ELR (cell line): ENCODE results near the gene SETBP1.

ENCODE experiments used
- DNase-seq: peaks from one replicate; pipeline ENCODE4 v3.0.0-alpha.2; 2015; ENCODE audit warnings: low read depth

SETBP1 gene

DNA sequence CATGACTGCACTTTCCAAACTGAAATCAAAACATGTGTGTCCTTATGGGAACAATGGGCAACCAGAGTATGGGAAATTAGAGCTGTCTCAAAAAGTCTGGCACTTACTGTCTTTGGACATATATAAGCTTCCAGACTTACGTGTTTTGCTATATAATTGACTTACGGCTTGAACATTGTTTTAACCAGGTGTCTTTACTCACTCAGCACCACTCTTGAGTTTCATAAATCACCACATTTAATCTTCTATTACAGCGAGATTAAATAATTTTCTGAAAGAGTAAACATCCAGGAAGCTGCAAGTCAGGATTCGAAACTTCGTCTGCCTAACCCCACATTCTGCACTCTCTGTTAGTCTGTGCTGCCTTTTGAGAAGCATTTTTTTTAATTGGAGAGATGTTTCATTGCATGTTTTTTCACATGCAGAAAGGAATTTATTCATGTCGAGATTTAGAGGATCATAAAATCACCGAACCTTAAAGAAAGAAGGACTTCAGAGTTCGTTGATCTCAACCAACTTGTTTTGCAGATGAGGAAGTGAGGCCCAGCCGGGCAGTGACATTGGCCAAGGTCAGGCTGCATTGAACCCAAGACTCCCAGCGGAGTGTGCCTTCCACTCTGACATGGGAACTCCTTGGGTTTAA lies 137.3 kb downstream of the SETBP1 start:
- DNase-seq = no peak

DNA sequence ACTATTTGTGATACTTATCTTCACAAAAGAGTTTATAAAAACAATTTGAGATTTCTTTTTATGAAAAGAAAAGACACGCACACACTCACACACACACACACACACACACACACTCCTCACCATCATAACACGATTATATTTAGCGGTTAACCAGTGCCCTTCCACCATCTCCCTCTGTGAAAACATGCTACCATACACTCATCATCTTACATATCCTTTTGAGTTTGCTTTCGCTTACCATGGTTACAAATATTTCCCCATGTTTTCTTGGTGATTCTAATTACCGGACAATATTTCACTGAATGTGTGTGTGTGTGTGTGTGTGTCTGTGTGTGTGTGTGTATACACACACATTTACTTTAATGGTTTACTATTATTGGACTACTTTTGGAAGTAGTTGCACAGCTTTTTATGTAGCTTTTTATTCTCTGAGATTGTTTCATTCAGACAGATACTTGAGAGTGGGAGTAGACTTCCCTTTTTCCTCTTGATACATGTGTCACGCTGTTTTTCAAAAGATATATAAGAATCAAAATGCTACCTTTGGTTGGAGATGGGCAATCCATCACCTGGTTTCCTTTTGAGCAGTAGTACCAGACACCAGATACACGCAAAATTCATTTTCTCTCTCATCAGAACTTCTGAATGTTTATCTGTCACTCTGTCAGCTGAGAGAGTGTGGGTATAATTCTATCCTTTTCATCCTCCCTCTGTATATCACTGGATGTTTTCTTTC lies 138.1 kb downstream of the SETBP1 start:
- no peak for DNase-seq

GRCh38 chr18:44819944-44820510 lies 139.3 kb downstream of the SETBP1 start:
- DNase-seq = no peak

DNA sequence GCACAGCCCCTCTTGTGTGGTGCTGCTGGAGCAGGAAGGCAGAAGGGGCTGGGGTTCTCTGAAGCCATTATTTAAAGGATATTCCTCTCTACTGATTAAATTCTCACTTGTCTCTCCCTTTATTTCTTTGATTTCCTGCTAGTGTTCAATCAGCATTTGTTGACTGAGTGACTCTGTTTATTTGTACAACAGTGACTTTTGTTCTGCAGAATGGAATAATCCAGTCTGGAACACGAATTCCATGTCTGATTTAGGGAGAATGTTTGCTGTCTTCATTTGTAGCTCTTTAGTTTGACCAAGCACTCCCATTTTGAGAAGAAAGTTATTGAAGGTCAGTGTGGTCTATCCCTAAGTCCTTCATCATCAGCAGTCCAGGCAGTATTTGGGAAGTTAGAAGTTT lies 141.2 kb downstream of the SETBP1 start:
- DNase-seq = no peak

DNA sequence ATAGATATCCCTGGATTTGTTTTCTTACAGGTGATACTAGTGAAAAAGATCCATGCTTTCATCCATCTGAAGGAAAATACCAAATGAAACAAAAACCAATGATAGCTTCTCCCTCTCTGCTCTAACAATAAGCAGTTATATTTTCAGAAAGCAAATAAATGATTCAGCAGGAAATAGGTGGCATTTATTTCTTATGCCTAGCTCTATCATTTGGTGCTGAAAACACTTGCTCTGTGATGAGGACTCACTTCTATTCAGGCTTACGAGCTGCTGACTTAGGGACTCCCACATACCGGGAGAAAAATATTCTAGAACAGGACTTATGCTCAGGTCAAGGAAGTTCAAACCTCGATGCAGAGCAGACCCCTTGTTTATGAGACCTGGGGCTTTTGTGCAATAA lies 142.6 kb downstream of the SETBP1 start:
- no peak for DNase-seq

DNA sequence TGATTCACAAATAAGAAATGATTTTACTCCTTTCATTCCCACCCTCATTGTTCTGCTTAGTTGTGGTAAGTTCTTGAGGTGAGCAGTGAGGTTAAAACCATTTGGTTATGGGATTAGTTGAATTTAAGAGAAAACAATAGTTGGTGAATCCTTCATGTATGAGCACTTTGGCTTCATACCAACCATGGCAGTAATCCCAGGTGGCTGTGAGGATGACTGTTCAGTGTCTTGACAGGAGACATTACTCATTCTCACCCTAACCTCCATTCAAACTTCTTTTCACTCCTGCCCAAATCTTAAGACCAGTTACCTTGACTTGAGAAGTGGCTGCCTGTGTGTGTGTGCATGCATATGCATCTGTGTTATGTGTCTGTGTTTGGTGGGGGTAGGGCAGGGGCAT lies 143.1 kb downstream of the SETBP1 start:
- no peak for DNase-seq

DNA sequence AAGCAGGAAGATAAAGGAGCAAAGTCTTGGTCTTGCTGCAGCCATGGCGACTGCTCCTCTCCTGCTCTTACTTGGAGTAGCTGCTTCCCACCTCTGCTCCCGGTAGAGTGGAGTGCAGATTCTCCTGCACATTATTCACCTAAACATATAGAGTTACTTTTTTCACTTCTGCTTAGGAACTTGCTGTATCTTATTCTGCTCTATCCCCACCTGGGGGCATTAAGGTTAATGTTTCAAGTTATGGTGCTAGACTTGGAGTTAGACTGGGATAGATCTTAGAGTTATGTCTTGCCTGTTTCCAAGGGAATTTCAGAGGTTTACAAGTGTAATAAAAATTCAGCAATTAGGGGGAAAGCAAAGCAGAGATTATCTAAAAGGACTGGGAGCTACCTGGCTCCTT lies 144.2 kb downstream of the SETBP1 start:
- no peak for DNase-seq

GRCh38 chr18:44826418-44827259 lies 146.0 kb downstream of the SETBP1 start:
- DNase-seq = peak; percentile 29

- no peak for DNase-seq
These were observed 147.4 kb downstream of the SETBP1 start for GRCh38 chr18:44828080-44828479.

- DNase-seq = no peak
These were observed 149.9 kb downstream of the SETBP1 start for GRCh38 chr18:44830581-44830980.

DNA sequence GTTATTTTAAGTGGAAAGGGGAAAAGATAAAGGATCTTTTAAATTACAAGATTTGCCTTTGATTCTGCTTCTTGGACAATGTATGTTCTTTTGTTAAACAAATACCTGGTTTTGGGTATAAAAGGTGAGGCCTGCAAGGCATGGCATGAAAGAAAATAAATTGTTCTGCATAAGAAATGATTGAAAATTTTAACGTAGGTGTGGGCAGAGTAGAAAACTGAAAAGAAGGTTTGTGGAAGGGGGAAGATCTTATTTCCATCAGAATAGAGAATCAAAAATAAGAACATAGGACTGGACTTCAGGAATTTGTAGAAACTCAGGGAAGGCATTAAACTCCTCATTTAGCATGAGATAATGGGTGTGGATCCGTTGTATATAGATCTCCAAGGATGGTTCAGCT lies 153.1 kb downstream of the SETBP1 start:
- no peak for DNase-seq

DNA sequence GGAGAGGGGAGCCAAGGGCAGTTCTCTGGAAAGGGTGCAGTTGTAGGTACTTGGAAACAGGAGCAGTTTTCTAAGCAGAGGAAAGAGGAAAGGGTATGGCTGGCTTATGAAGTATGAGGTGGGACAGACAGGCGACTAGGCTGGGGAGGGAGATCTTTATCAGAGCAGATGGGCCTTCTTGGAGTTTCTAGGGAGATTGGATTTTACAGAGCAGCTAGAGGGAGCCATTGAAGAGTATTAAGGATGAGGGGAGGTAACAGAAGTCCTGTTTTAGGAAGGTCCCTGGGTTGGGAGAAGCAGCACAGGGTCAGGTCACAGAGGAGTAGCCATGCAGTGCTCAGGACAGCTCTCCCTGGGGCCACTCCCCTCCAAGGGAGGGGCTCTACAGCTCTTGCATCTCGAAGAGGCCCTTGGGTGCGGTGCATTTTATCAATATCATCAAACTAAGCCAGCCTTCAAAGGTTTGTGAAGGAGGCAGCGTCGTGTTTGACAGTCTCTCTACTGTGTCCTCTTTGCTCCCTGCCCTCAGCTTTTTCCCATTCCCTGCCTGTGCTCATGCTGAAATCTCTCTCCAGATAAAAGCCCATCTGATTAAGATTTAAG lies 154.3 kb downstream of the SETBP1 start:
- DNase-seq = no peak

- no peak for DNase-seq
These were observed 155.0 kb downstream of the SETBP1 start for GRCh38 chr18:44835703-44836102.

DNA sequence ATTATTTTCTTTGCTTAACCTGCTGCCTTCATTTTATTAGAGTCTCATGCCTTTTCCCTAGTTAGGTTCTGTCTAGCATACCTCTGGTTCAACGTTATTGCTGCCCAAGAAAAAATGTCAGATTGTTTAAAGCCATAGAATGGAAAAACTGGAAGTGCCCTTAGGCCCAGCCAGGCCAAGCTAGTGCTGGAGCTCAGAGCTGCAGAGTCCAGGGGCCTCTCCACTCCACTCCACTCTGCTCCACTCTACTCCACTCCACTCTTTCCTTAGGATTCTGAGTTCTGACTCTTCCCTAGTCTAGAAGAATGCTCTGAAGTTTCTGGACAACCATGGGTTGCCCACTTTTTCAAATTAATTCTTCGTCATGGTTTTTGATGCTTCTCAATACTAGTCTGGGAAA lies 155.6 kb downstream of the SETBP1 start:
- no peak for DNase-seq

DNA sequence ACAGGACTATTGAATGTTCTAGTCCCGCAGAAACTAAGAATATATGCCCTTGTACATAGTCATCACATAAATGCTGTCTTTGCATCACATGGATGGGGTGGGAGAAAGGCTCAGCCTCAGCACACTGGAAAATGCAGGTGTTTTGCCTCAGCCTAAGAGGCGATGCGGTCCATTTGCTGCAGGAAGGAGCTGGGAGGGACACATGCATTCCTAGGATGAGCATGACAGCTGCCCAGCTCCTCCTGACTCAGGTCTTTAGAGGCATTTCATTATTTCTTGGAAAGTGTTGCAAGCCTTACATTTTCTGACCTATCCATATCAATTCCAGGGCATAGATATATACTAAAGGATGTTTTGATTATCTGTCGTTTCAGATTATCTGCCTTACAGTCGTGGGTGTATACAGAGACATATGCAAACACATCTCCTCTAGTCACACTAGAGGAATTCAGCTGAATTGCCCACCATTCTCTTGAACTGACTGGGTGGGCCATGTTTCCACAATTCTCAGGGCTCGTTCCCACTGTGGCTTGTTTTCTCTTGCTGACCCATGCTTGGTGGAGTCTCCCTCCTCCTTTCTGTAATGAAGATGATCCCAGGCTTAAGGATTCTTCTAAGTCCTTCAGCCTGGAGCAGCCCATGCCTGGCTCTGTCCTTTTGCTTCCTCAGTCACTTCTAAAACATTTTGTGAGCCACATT lies 156.9 kb downstream of the SETBP1 start:
- no peak for DNase-seq

- DNase-seq = peak; percentile 4
These were observed 158.4 kb downstream of the SETBP1 start for GRCh38 chr18:44838971-44839666.

DNA sequence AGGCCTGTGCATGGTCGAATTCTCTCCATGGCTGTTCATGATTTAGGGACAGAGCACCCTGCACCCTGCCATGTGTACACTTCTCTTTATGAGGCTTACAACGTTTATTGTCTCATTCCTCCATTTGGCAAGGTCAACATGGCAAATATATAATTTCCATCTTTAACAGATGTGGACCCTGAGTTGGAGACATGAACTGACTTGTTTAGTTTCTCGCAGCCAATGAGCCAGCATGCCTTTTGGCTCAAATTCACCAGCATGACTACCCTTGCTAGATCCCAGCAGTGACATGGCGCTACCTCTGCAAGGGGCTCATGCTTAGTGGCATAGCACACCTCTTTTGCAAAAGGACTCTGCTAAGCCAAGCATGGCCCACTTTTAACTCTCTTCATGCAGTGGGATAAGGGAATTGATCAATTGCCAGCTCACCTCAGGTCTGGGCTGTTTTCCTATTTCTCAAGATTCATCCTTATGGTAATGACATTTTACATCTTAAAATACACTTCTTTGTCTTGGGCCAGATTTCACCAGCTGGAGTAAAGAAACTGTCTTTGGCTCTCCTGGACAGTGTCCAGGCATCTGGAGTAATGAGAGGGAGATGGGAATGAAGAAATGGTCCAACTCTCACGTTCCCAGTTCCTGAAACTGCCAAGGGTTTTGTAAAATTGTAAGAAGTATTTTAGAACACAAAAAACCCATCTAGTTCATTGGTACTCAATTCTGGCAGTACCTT lies 159.5 kb downstream of the SETBP1 start:
- DNase-seq = no peak

DNA sequence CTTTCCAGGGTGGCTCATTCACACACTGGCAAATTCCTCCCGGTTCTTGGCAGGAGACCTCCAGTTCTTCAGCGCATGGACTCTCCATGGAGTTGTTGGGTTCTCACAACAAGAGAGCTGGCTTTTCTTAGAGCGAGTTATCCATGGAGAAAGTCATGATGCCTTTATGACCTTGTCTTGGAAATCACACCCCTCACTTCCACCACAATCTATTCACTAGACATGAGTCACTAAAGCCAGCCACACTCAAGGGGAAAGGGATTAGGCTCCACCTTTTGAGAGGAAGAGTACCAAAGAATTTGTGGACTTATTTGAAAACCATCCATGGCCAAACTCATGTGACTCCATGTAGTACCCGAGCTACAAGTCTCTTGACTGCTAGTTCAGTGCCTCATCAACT lies 160.5 kb downstream of the SETBP1 start:
- DNase-seq = no peak

DNA sequence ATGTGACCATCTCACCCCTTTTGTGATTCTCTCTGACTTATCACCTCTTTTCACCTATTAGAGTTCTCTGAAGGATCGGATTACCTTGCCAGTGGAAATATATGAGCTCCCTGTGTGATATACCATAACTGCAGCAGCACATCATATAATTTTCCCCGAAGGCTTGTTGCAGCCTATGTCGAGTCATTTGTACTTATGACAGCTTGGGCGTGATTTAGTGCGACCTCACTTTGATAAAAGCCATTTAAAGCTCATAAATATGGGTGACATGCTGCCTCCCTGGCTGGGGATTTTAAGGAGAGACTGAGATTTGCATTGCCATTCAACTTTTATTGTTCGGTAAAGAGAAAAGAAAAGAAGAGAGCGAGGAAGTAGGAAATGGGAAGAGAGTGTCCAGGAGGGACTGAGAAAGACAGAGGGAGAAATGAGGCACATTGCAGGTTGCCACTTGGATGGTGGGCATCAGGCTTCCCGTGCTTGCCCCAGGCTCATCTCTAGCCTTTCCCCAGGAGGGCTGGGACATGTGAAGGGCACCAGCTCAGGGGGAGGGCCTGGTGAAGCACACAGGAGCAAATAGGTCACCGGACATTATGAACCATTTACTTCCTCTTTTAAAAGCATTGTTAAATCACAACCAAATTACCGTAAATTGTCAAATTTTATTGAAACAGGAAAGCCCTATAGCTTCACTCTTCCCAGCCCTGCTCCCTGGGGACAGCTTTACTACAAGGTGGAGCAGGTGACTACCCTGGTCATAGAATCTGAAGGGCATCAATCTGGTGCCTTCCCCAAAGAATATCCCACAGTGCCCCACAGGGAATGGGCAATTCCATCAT lies 161.3 kb downstream of the SETBP1 start:
- DNase-seq = no peak
